Measurements from ENCODE around the gene CAMK2B.

Gene CAMK2B

DNA sequence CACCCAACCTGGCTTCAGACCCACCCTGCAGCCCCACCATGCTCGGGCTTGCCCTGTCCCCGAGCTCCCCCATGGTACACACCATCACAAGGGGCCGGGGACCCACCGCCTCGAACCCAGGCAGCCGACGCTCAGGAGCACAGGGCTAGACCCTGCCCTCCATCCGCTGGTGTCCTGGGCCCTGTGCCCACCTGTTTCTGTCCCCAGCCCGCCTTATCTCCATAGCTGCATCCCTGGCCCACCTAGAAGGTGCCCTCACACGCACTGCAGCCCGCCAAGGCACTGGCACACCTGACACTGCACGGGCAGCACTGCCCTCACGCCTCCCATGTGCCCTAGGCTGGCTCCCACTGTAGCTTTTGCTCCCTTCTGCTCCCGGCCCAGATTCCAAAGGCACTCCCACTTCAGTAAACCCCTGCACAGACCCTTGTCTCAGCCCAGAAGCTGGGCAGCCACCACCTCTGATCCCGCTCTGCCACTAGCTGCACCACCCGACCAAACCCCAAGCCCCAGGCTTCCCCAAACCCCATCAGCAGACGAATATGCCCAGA lies 107.5 kb downstream of the CAMK2B start:
- Histone ChIP-seq H3K79me1 (ENCODE audit: low read length) (no peaks in the 10 kb centered on the region), H3K23ac (ENCODE audit: low read length) (peak overlapping the region; percentile 24), H3K4me2 (ENCODE audit: low read length) (no peak overlapping the region), H3K27ac (ENCODE audit: low read depth, low read length) (no peak overlapping the region), H3K4me1 (ENCODE audit: control insufficient read depth, low read depth, low read length) (peaks cover 4% of the 10 kb centered on the region), H3K4me3 (ENCODE audit: low read length) (no peak overlapping the region), H3K9ac (ENCODE audit: low read length) (peak overlapping the region; percentile 47), H4K8ac (ENCODE audit: low read depth, low read length) (no peak overlapping the region), H2AK5ac (ENCODE audit: low read length) (no peak overlapping the region), H3K27me3 (ENCODE audit: insufficient read depth, low read length, poor library complexity) (no peaks in the 10 kb centered on the region), H2BK15ac (replicated peaks; ENCODE audit: low read depth) (no peak overlapping the region), H2BK120ac (ENCODE audit: low read depth, low read length) (no peak overlapping the region), H3K4ac (ENCODE audit: low read depth, low read length) (no peak overlapping the region), H2BK5ac (ENCODE audit: low read length) (no peak overlapping the region), H3K79me2 (ENCODE audit: control insufficient read depth, insufficient read depth, low read length) (no peaks in the 10 kb centered on the region), H3K56ac (ENCODE audit: low read length) (peak overlapping the region; percentile 76), H4K5ac (ENCODE audit: low read length) (no peak overlapping the region), H3K36me3 (ENCODE audit: control insufficient read depth, insufficient read depth, low read length) (peaks cover 3% of the 10 kb centered on the region), H3K18ac (ENCODE audit: low read length) (no peak overlapping the region)
- DNase-seq, result no peak
- WGBS (ENCODE audit: extremely low coverage, insufficient coverage, low lambda C conversion rate), result no CpG with 5 or more reads among the region's 17 CpGs

DNA sequence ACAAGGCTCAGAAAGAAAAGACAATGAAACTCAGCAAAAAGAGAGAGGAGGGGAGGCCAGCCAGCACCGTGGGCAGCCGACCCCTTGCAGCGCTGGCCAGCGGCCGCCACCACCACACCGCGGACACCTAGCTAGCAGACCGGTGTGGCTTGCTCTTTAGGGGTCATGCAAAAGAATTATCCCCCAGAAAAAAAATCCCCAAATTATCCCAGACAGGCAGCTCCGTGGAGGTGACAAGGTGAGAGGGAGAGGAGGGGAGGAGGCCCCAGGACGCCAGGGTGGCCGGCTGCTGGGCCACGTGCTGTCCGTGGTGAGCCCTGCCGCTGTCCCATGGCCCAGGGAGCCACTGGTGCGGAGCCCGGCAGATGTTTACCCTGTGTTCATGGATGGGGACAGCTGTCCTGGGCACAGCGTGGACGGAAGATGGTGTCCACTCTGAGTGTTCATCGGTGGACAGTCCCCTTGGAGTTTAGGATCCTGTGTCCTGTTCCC lies 108.1 kb downstream of the CAMK2B start:
- H2AK5ac ChIP-seq (ENCODE audit: low read length), result no peak overlapping the region
- DNase-seq, result no peak
- no peaks in the 10 kb centered on the region for H3K27me3 ChIP-seq (ENCODE audit: insufficient read depth, low read length, poor library complexity)
- H3K79me1 ChIP-seq (ENCODE audit: low read length), result no peaks in the 10 kb centered on the region
- no peak overlapping the region for H3K4ac ChIP-seq (ENCODE audit: low read depth, low read length)
- no peak overlapping the region for H3K18ac ChIP-seq (ENCODE audit: low read length)
- H4K8ac ChIP-seq (ENCODE audit: low read depth, low read length), result no peak overlapping the region
- H4K5ac ChIP-seq (ENCODE audit: low read length), result no peak overlapping the region
- peaks cover 5% of the 10 kb centered on the region for H3K36me3 ChIP-seq (ENCODE audit: control insufficient read depth, insufficient read depth, low read length)
- H3K4me1 ChIP-seq (ENCODE audit: control insufficient read depth, low read depth, low read length), result peaks cover 4% of the 10 kb centered on the region
- H3K56ac ChIP-seq (ENCODE audit: low read length), result no peak overlapping the region
- H3K4me3 ChIP-seq (ENCODE audit: low read length), result no peak overlapping the region
- H3K4me2 ChIP-seq (ENCODE audit: low read length), result no peak overlapping the region
- no CpG with 5 or more reads among the region's 19 CpGs for WGBS (ENCODE audit: extremely low coverage, insufficient coverage, low lambda C conversion rate)
- H2BK5ac ChIP-seq (ENCODE audit: low read length), result no peak overlapping the region
- H2BK120ac ChIP-seq (ENCODE audit: low read depth, low read length), result no peak overlapping the region
- no peak overlapping the region for H3K9ac ChIP-seq (ENCODE audit: low read length)
- H3K23ac ChIP-seq (ENCODE audit: low read length), result no peak overlapping the region
- H2BK15ac ChIP-seq (replicated peaks; ENCODE audit: low read depth), result no peak overlapping the region
- H3K27ac ChIP-seq (ENCODE audit: low read depth, low read length), result no peak overlapping the region
- H3K79me2 ChIP-seq (ENCODE audit: control insufficient read depth, insufficient read depth, low read length), result no peaks in the 10 kb centered on the region

- Histone ChIP-seq H3K79me1 (ENCODE audit: low read length) (no peaks in the 10 kb centered on the region), H3K18ac (ENCODE audit: low read length) (no peak overlapping the region), H3K56ac (ENCODE audit: low read length) (no peak overlapping the region), H3K27me3 (ENCODE audit: insufficient read depth, low read length, poor library complexity) (no peaks in the 10 kb centered on the region), H4K8ac (ENCODE audit: low read depth, low read length) (no peak overlapping the region), H2AK5ac (ENCODE audit: low read length) (no peak overlapping the region), H2BK120ac (ENCODE audit: low read depth, low read length) (no peak overlapping the region), H3K4me1 (ENCODE audit: control insufficient read depth, low read depth, low read length) (peaks cover 4% of the 10 kb centered on the region), H4K5ac (ENCODE audit: low read length) (no peak overlapping the region), H3K79me2 (ENCODE audit: control insufficient read depth, insufficient read depth, low read length) (no peaks in the 10 kb centered on the region), H3K4me2 (ENCODE audit: low read length) (no peak overlapping the region), H3K27ac (ENCODE audit: low read depth, low read length) (no peak overlapping the region), H2BK15ac (replicated peaks; ENCODE audit: low read depth) (no peak overlapping the region), H2BK5ac (ENCODE audit: low read length) (no peak overlapping the region), H3K9ac (ENCODE audit: low read length) (no peak overlapping the region), H3K4ac (ENCODE audit: low read depth, low read length) (no peak overlapping the region), H3K23ac (ENCODE audit: low read length) (no peak overlapping the region), H3K36me3 (ENCODE audit: control insufficient read depth, insufficient read depth, low read length) (peaks cover 6% of the 10 kb centered on the region), H3K4me3 (ENCODE audit: low read length) (no peak overlapping the region)
- WGBS (ENCODE audit: extremely low coverage, insufficient coverage, low lambda C conversion rate), result no CpG with 5 or more reads among the region's 13 CpGs
- DNase-seq, result no peak
Measured at GRCh38 chr7:44216521-44217222, 108.7 kb downstream of the CAMK2B start.

GRCh38 chr7:44216019-44216418 lies 109.4 kb downstream of the CAMK2B start:
- Histone ChIP-seq H2BK120ac (ENCODE audit: low read depth, low read length) (no peak overlapping the region), H3K79me1 (ENCODE audit: low read length) (no peaks in the 10 kb centered on the region), H3K4me3 (ENCODE audit: low read length) (no peak overlapping the region), H3K9ac (ENCODE audit: low read length) (no peak overlapping the region), H2BK5ac (ENCODE audit: low read length) (no peak overlapping the region), H3K4me1 (ENCODE audit: control insufficient read depth, low read depth, low read length) (peaks cover 4% of the 10 kb centered on the region), H3K23ac (ENCODE audit: low read length) (no peak overlapping the region), H3K4ac (ENCODE audit: low read depth, low read length) (no peak overlapping the region), H3K27ac (ENCODE audit: low read depth, low read length) (no peak overlapping the region), H3K56ac (ENCODE audit: low read length) (no peak overlapping the region), H3K18ac (ENCODE audit: low read length) (no peak overlapping the region), H4K8ac (ENCODE audit: low read depth, low read length) (no peak overlapping the region), H3K36me3 (ENCODE audit: control insufficient read depth, insufficient read depth, low read length) (peaks cover 8% of the 10 kb centered on the region), H3K4me2 (ENCODE audit: low read length) (no peak overlapping the region), H2BK15ac (replicated peaks; ENCODE audit: low read depth) (no peak overlapping the region), H3K79me2 (ENCODE audit: control insufficient read depth, insufficient read depth, low read length) (no peaks in the 10 kb centered on the region), H4K5ac (ENCODE audit: low read length) (no peak overlapping the region), H3K27me3 (ENCODE audit: insufficient read depth, low read length, poor library complexity) (no peaks in the 10 kb centered on the region), H2AK5ac (ENCODE audit: low read length) (no peak overlapping the region)
- no CpG with 5 or more reads among the region's 8 CpGs for WGBS (ENCODE audit: extremely low coverage, insufficient coverage, low lambda C conversion rate)
- DNase-seq, result no peak

DNA sequence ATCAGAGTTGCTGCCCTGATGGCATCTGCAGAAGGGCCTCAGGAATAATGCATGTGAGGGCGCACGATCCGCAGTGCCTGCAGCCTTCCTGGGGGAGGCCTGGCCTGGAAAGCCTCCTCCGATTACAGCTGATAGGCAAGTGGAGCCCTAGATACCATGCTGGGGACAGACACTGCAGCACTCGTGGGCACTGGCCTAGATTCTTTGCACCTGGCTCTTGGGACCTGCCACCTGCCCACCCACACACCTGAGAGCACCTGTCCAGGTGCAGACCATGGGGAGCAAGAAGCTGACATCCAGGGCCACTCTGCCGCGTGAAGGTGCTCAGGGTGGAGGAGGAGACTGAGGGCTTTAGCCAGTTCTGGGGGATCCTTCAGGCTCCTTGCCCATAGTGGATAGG lies 109.9 kb downstream of the CAMK2B start:
- DNase-seq, result no peak
- Histone ChIP-seq H3K27me3 (ENCODE audit: insufficient read depth, low read length, poor library complexity) (no peaks in the 10 kb centered on the region), H2BK5ac (ENCODE audit: low read length) (no peak overlapping the region), H3K9ac (ENCODE audit: low read length) (no peak overlapping the region), H3K4me1 (ENCODE audit: control insufficient read depth, low read depth, low read length) (peaks cover 4% of the 10 kb centered on the region), H3K4ac (ENCODE audit: low read depth, low read length) (no peak overlapping the region), H3K79me2 (ENCODE audit: control insufficient read depth, insufficient read depth, low read length) (no peaks in the 10 kb centered on the region), H3K56ac (ENCODE audit: low read length) (no peak overlapping the region), H3K4me3 (ENCODE audit: low read length) (no peak overlapping the region), H3K4me2 (ENCODE audit: low read length) (no peak overlapping the region), H4K8ac (ENCODE audit: low read depth, low read length) (no peak overlapping the region), H2AK5ac (ENCODE audit: low read length) (no peak overlapping the region), H3K36me3 (ENCODE audit: control insufficient read depth, insufficient read depth, low read length) (peaks cover 8% of the 10 kb centered on the region), H3K18ac (ENCODE audit: low read length) (no peak overlapping the region), H2BK120ac (ENCODE audit: low read depth, low read length) (no peak overlapping the region), H3K79me1 (ENCODE audit: low read length) (no peaks in the 10 kb centered on the region), H4K5ac (ENCODE audit: low read length) (no peak overlapping the region), H3K27ac (ENCODE audit: low read depth, low read length) (no peak overlapping the region), H3K23ac (ENCODE audit: low read length) (no peak overlapping the region), H2BK15ac (replicated peaks; ENCODE audit: low read depth) (no peak overlapping the region)
- WGBS (ENCODE audit: extremely low coverage, insufficient coverage, low lambda C conversion rate), result no CpG with 5 or more reads among the region's 7 CpGs
